ENCODE data around the gene WDR45B. TPM values are rescaled to one million over a fixed set of nuclear protein-coding genes. Genes with fewer than 3 reads are reported as not detected.

Gene WDR45B
- total and polyA plus RNA-seq, 7 donors = 51.7 to 70.1 (median 66.8) TPM

DNA sequence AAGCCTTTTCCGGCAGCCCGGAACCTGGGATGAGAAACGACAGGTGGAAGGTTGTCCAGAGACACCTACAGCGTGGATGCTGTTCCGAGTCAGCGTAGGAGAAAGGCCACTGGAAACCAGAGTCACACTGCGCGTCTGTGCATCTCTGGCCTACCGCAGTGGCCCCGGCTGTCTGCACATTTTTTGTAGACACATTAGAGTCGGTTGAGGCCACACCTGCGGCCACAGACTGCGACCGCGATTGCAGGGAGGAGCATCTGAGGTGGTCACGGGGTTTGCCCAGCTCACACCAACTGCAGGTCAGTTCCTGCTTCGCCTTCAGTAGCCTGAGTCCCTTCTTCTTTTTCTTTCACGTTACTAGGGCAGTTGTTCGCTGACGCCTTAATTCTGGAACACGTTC lies 52.4 kb downstream of the WDR45B start:
- TF ChIP-seq POLR2AphosphoS5 (IDR thresholded peaks at IDR 0.05) = no peak
- TF ChIP-seq EP300 (IDR thresholded peaks at IDR 0.05) = no peak
- TF ChIP-seq, protein P1, sequence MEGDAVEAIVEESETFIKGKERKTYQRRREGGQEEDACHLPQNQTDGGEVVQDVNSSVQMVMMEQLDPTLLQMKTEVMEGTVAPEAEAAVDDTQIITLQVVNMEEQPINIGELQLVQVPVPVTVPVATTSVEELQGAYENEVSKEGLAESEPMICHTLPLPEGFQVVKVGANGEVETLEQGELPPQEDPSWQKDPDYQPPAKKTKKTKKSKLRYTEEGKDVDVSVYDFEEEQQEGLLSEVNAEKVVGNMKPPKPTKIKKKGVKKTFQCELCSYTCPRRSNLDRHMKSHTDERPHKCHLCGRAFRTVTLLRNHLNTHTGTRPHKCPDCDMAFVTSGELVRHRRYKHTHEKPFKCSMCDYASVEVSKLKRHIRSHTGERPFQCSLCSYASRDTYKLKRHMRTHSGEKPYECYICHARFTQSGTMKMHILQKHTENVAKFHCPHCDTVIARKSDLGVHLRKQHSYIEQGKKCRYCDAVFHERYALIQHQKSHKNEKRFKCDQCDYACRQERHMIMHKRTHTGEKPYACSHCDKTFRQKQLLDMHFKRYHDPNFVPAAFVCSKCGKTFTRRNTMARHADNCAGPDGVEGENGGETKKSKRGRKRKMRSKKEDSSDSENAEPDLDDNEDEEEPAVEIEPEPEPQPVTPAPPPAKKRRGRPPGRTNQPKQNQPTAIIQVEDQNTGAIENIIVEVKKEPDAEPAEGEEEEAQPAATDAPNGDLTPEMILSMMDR (IDR thresholded peaks at IDR 0.05) = no peak
- no peak for TF ChIP-seq POLR2A (IDR thresholded peaks at IDR 0.05)
- Histone ChIP-seq H3K27ac (no peak overlapping the region), H3K9me3 (no peaks in the 10 kb centered on the region), H3K27me3 (no peaks in the 10 kb centered on the region), H3K4me3 (no peak overlapping the region), H3K4me1 (peaks cover 0 to 37% (median 33%) of the 10 kb centered on the region in 4 donors), H3K36me3 (peaks cover 3 to 56% (median 15%) of the 10 kb centered on the region in 4 donors)
- intact Hi-C loops (cut with DNase I) = loop anchor here (10.0 kb wide), 1 partner anchor 261 kb away; the partner anchor contains the start of gene SECTM1
- DNase-seq = no peak
- 81 to 90% methylated on average over 21 of the region's 21 CpGs for WGBS, 2 donors

DNA sequence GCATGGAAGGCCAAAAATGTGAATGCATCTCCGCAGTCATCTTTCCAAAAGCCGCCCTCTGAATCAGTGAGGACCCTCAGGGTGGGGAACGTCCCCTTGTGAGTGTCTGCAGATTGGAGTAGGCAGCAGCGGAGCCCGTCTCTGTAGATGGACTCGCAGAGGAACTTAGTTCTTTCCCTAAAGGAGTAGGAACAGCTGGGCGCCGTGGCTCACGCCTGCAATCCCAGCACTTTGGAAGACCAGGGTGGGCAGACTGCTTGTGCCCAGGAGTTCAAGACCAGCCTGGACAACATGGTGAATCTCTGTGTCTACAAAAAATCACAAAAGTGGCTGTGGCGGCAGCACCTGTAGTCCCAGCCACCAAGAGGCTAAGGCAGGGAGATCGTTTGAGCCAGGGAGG lies 53.7 kb downstream of the WDR45B start:
- intact Hi-C loops (cut with DNase I) = loop anchor here (5.0 to 10.0 kb wide), 2 partner anchors 37 to 260 kb away; partner anchors contain the start of gene SECTM1
- Histone ChIP-seq H3K4me1 (peaks cover 0 to 50% (median 46%) of the 10 kb centered on the region in 4 donors), H3K27ac (no peak overlapping the region)

DNA sequence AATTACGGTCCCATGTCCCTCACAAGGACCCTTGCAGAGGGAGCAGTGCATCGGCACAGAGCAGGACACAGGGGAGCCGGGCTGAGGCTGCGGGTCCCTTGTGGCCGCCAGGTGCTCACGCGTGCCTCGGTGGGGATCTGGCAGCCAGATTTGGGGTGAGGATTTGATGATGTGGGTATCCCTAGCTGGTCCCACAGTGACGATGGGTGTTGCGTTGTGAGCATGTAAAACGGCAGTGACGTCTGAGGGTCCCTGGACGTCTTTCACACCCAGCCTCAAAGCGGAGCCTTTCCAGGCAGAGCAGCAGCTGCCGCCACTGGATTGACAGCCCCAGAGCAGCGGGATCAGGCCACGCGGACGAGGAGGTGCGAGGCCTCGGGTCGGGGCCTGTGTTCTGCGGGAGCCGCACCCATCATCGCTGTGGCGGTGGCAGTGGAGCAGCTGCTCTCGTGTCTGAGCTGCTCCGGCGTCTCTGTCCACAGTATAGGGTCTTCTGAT lies 54.6 kb downstream of the WDR45B start:
- TF ChIP-seq POLR2AphosphoS5 (IDR thresholded peaks at IDR 0.05) (peak in 2 of 4 donors; percentile 19 to 41), EP300 (IDR thresholded peaks at IDR 0.05) (no peak)
- intact Hi-C loops (cut with DNase I) = loop anchor here (5.0 to 10.0 kb wide), 2 partner anchors 36 to 259 kb away; partner anchors contain the start of gene SECTM1
- peak overlapping the region; percentile 55 to 62 (median 59) for H3K4me3 ChIP-seq
- WGBS, 2 donors = 50 to 61% methylated on average over 29 of the region's 29 CpGs
- H3K27me3 ChIP-seq = no peaks in the 10 kb centered on the region
- no peaks in the 10 kb centered on the region for H3K9me3 ChIP-seq
- no peak for DNase-seq
- peaks cover 3 to 36% (median 13%) of the 10 kb centered on the region in 4 donors for H3K36me3 ChIP-seq
- H3K27ac ChIP-seq = peak overlapping the region; percentile 91 to 93 (median 92)
- peaks cover 0 to 57% (median 54%) of the 10 kb centered on the region in 4 donors for H3K4me1 ChIP-seq

More for the DNA sequence above, 53.7 kb downstream of the WDR45B start:
- 95% methylated on average over 11 of the region's 11 CpGs for WGBS, 2 donors
- Histone ChIP-seq H3K27me3 (no peaks in the 10 kb centered on the region), H3K36me3 (peaks cover 3 to 43% (median 13%) of the 10 kb centered on the region in 4 donors), H3K4me3 (no peak overlapping the region), H3K9me3 (no peaks in the 10 kb centered on the region)
- DNase-seq = no peak
- TF ChIP-seq POLR2AphosphoS5 (IDR thresholded peaks at IDR 0.05) (no peak), POLR2A (IDR thresholded peaks at IDR 0.05) (no peak), EP300 (IDR thresholded peaks at IDR 0.05) (no peak)
- TF ChIP-seq, protein P1 (IDR thresholded peaks at IDR 0.05) = no peak

DNA sequence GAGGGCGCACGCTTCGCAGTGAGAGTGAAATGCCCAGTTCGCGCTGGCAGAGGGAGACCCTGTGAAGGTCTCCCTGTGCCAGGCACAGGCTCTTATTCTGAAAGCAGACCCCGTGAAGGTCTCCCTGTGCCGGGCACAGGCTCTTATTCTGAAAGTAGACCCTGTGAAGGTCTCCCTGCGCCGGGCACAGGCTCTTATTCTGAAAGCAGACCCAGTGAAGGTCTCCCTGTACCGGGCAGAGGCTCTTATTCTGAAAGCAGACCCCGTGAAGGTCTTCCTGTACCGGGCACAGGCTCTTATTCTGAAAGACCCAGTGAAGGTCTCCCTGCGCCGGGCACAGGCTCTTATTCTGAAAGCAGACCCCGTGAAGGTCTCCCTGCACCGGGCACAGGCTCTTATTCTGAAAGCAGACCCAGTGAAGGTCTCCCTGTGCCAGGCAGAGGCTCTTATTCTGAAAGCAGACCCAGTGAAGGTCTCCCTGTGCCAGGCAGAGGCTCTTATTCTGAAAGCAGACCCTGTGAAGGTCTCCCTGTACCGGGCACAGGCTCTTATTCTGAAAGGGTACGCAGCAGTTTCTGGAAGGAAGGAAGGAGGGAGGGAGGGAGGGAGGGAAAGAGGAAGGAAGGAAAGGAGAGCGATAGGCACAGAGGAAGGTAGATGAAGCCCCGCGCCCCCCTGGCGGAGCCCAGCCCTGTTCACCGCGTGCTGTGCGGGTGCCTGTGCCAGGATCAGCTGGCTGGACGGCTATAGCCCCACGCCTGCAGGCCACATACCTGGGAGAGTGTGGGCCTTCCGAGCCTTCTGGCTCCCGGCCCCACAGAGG lies 55.3 kb downstream of the WDR45B start:
- Histone ChIP-seq H3K27ac (peak overlapping the region; percentile 91 to 93 (median 92)), H3K4me3 (peak overlapping the region; percentile 55 to 62 (median 59)), H3K27me3 (no peaks in the 10 kb centered on the region), H3K9me3 (no peaks in the 10 kb centered on the region), H3K4me1 (peaks cover 0 to 64% (median 60%) of the 10 kb centered on the region in 4 donors), H3K36me3 (peaks cover 3 to 32% (median 13%) of the 10 kb centered on the region in 4 donors)
- WGBS, 2 donors = 15 to 16% methylated on average over 29 of the region's 29 CpGs
- peak in 1 of 4 donors; percentile 18 for TF ChIP-seq POLR2AphosphoS5 (IDR thresholded peaks at IDR 0.05)
- TF ChIP-seq, protein P1 (IDR thresholded peaks at IDR 0.05) = no peak
- no peak for TF ChIP-seq EP300 (IDR thresholded peaks at IDR 0.05)
- TF ChIP-seq POLR2A (IDR thresholded peaks at IDR 0.05) = no peak
- DNase-seq = peak; percentile 91
- intact Hi-C loops (cut with DNase I) = loop anchor here (5.0 to 10.0 kb wide), 2 partner anchors 36 to 258 kb away; partner anchors contain the start of gene SECTM1

Data from sigmoid colon (tissue), 7 donors.